Measurements from ENCODE around the gene MTMR3.

GRCh38 chr22:29846290-29846689, 36.7 kb upstream of the MTMR3 start:
- TF ChIP-seq CTCF (IDR thresholded peaks at IDR 0.05) (no peak), POLR2A (IDR thresholded peaks at IDR 0.05) (no peak)
